GM18867 (cell line): Measurements from ENCODE around the gene NARS2.
"Not testable (repeated sequence)": the region's sequence is repeated elsewhere in the genome, so short reads cannot be mapped to it uniquely, and the experiment has no call there.

Experiments used
- ATAC-seq: cut with Tn5 transposase; IDR thresholded peaks from one replicate; pipeline ENCODE4 v1.9.1; 2021; ENCODE audit warnings: mild to moderate bottlenecking, moderate library complexity; ENCODE audit not compliant: unreplicated experiment

NARS2 gene

GRCh38 chr11:78574386-78575381, at the start of gene NARS2:
Gene NARS2, minus strand, starts transcription at chr11:78574864. Its CDS starts 376 bp downstream, at chr11:78574488.
- peak; percentile 95 for ATAC-seq

GRCh38 chr11:78622666-78623065, 48.0 kb upstream of the NARS2 start:
- ATAC-seq = no peak

GRCh38 chr11:78620159-78620558, 45.5 kb upstream of the NARS2 start:
- no peak for ATAC-seq

- no peak for ATAC-seq
These were observed 41.1 kb upstream of the NARS2 start for GRCh38 chr11:78615724-78616123.

GRCh38 chr11:78613378-78613813, 38.7 kb upstream of the NARS2 start:
- no peak for ATAC-seq

- no peak for ATAC-seq
These were observed 38.2 kb upstream of the NARS2 start for GRCh38 chr11:78612721-78613377.

- ATAC-seq = not testable (repeated sequence)
These were observed 34.7 kb upstream of the NARS2 start for GRCh38 chr11:78609321-78609720.

GRCh38 chr11:78607696-78608095, 33.0 kb upstream of the NARS2 start:
- no peak for ATAC-seq

- ATAC-seq = no peak
These were observed 32.0 kb upstream of the NARS2 start for GRCh38 chr11:78606667-78607066.

- ATAC-seq = no peak
These were observed 30.6 kb upstream of the NARS2 start for GRCh38 chr11:78605296-78605695.

GRCh38 chr11:78603792-78604191, 29.1 kb upstream of the NARS2 start:
- no peak for ATAC-seq

GRCh38 chr11:78602771-78603170, 28.1 kb upstream of the NARS2 start:
- ATAC-seq = not testable (repeated sequence)

GRCh38 chr11:78601066-78601465, 26.4 kb upstream of the NARS2 start:
- not testable (repeated sequence) for ATAC-seq

- not testable (repeated sequence) for ATAC-seq
These were observed 22.9 kb upstream of the NARS2 start for GRCh38 chr11:78597579-78597978.

GRCh38 chr11:78595436-78596130, 20.9 kb upstream of the NARS2 start:
- no peak for ATAC-seq

- ATAC-seq = no peak
These were observed 20.1 kb upstream of the NARS2 start for GRCh38 chr11:78594814-78595213.

- ATAC-seq = no peak
These were observed 13.9 kb upstream of the NARS2 start for GRCh38 chr11:78588517-78588916.

- no peak for ATAC-seq
These were observed 12.8 kb upstream of the NARS2 start for GRCh38 chr11:78587446-78587845.

- no peak for ATAC-seq
These were observed 11.9 kb upstream of the NARS2 start for GRCh38 chr11:78586452-78587046.

- ATAC-seq = no peak
These were observed 9.2 kb upstream of the NARS2 start for GRCh38 chr11:78583889-78584288.

- ATAC-seq = no peak
These were observed 2.8 kb upstream of the NARS2 start for GRCh38 chr11:78577495-78577894.
